NCI-H1930 (cell line): Measurements from ENCODE around the gene SYT1.
"Not testable (repeated sequence)": the region's sequence is repeated elsewhere in the genome, so short reads cannot be mapped to it uniquely, and the experiment has no call there.

Experiments
- DNase-seq, 2 experiments: peaks; one replicate each; lab custom pipeline; 2025; lab: John Stamatoyannopoulos, UW

The SYT1 gene

DNA sequence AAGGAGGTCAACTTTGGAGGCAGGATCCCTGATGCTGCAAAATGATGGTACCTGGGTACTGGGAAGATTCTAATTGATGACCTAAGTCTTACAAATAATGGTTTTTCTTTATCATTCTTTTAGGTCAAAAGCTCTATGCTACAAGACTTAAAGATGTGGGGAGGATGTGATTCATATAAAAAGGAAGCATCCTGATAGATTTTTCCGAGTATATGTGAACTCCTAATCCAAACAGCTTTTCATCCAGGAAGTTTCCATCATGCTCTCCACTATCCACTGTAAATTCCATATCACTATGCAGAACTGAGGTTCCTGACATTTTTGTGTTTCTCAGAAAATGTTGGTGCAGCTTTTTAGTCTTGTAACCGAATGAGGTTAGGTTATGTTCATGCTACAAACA lies 533.0 kb downstream of the SYT1 start:
- DNase-seq = no peak

GRCh38 chr12:79400481-79400880 lies 535.9 kb downstream of the SYT1 start:
- peak in 1 of 2 experiments; percentile 42 for DNase-seq

DNA sequence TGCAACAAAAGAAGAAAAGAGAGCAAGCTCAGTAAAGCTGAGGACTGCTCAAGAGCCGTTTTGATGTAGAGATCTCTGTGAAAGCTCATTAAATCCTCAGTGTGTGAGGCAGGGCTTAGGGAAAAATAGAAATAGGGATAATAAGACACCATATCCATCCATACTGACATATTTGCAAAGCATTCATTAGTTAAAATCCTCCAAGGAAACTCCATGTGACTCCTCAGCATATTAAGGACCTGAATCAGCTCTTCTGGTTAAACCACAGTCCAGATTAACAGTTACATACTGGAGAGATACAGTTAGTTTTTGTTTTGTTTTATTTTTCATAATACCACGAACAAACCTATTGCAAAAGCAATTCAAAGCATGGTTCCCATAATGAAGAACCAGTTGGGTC lies 538.0 kb downstream of the SYT1 start:
- DNase-seq = no peak

GRCh38 chr12:79406993-79407392 lies 542.4 kb downstream of the SYT1 start:
- DNase-seq = no peak

- peak in 1 of 2 experiments; percentile 17 for DNase-seq
Observed at GRCh38 chr12:79407671-79408622, 543.4 kb downstream of the SYT1 start.

DNA sequence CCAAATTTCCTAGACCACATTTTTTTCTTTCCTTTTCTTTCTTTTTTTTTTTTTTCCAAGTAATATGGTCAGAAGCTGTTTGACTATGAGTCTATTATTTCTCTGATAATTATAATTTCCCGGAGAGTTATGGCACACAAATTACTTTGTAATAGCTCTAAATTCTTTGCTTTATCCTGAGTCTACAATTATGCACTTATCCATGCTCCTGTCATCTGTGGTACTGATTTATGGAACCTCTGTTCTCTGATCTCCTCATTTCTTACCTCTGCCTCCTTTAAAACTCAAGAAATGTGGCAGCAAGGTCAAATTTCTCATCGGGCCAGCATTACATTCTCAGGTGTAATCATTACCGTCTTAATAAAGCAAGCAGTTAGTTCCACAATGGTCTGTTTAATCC lies 544.1 kb downstream of the SYT1 start:
- DNase-seq = no peak

DNA sequence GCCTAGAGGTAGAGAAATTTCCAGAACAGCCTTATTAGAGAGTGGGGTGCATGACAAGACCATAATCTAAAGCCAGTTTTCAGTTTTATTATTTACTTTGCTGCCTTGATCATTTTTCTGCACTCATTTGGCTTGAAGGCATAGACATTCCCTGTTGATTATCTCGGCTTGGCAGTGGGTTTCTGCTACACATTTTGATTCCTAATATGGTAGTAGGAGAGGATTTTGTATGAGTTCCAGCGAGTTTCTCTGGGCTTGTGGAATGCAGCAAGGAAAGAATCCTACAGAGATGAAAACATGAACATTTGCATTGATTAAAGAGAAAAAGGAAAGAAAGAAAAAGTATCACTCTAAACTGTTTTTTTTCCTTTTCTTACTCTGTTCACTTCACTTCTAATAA lies 545.0 kb downstream of the SYT1 start:
- DNase-seq = no peak

DNA sequence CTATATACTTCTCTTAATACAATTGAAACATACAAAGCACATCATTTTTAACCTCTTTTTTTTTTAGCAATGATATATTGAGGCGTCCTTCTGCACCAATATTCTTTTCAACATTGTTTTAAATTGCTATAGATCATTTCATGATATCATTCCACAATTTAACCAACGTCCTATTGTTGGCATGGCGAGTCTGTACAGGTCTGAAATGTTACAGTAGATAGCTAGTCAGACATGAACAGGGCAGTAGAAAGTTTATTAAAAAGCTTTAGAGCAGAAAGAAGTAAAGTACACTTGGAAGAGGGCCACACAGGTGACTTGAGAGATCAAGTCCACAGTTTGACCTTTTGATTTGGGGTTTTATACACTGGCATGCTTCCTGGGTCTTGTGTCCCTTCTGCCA lies 547.2 kb downstream of the SYT1 start:
- DNase-seq = no peak

- DNase-seq = no peak
Observed at GRCh38 chr12:79413796-79414195, 549.2 kb downstream of the SYT1 start.

- DNase-seq = no peak
Observed at GRCh38 chr12:79414252-79414651, 549.7 kb downstream of the SYT1 start.

DNA sequence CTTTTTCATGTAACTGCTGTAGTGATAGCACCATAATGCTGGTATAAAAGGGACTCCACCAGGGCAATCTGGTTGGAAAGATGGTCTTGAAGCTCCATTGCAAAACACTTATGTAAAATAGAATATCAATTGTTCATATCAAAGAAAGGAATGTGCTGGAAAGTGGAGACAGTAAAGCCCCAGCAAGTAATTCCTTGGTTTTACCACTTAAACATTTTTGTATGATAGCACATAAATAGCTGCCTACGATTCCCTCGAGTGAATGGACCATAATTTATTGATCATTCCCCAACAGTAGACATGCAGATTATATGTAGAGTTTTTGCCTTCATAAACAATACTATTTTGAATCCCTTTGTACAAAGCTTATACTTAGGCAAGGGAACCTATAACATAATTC lies 550.7 kb downstream of the SYT1 start:
- DNase-seq = no peak

DNA sequence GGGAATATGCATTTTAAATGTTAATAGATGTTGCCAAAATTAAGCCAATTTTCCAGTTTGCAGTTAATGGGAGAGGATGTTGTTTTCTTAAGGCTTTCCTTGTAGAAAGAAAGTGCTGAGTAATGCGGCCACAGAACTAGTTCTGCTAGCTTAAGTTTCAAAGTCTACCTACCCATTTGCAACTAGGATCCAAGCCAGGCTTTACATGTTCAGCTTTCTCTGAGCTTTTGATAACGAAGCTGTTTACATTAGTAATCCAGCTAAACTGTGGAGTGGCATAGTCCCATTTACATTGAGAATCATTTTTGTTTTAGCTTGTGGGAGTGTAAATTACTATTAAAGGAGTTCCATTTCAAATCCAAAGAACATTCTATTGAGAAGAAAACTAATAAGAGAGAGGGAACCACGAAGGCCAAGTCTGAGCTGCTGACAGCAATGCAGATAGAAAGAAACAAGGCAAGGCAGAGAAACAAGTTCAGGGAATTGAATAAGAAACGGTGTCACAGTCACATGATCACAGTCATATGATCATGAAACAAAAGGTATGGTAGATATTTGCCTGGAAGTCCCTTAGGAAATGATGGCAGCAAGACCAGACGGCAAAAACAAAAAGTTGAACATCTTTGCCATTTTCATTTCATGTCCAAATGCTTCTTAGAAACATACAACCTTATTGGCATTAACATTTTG lies 551.3 kb downstream of the SYT1 start:
- DNase-seq = no peak

GRCh38 chr12:79420146-79420618 lies 555.6 kb downstream of the SYT1 start:
- DNase-seq = no peak

DNA sequence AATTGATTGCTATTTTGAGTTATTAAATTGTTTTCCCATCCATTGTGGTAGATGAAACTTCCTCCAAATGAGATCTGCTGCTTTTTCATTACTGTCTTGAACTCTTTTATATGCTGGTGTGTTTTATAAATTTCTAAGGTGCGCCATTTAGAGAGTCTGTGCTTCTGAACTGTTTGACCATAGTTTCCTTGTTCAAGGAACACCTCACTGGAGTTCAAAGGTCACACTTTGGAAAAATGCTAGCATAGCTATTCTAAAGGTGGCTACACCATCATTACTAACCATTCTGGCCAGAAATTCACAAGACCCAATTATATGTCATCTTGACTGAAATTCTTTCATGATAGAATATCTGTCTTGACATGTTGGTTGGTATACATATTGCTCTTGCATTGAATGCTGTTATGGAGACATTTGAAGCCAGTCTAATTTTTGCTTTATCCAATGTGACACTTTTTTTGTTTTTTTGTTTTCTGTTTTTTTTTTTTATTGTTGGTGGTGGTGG lies 556.7 kb downstream of the SYT1 start:
- DNase-seq = no peak

DNA sequence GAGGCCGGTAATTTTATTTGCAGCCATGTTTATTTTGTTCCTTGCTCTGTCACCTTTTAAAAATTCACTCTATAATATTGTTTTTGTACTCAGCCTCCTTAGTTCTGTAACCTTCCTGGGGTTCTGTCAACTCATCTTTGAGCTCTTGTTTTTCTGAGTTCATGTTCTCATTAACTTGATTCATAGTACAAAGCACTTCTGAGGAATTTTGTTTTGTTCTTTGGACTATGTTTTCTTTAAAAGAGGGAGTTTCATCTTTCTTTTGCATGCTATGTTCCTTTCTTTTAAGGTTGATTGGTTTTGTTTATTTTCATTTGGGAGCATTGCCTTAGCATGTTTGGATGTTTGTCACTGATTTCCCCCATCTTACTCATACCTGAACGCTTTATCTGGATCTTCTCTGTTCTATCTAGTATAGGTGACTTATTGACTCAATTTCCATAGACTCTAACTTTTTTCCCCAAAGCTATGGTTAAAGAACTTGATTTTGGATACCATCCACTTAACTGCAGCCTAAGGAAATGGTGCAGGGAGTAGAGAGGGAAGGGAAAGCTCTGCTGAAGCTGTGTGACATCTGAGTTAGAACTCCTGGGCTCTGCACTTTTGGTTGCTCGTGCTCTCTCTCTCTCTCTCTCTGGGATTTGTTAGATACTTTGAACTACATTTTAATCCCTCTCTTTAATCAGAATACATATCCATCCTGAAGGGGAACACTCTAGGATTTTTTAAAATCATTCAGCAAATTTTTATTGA lies 557.7 kb downstream of the SYT1 start:
- DNase-seq = no peak

DNA sequence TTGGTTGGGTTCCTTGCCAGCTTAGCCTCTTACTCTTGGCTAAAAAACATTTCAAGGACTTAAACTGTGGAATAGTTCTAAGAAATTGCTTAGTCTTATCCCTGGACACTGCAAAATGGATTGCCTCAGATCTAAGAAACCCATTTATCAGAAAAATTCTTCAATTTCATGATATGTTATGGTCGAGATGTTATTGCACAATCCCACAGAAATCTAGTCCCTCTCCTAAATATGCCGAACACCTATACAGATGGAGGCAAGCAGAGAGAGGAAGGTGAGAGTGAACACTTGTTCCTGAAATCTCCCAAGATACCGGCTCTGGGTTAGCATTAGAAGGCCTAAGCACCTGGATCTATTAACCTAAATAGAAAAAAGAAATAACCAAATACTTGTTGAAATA lies 559.0 kb downstream of the SYT1 start:
- no peak for DNase-seq

DNA sequence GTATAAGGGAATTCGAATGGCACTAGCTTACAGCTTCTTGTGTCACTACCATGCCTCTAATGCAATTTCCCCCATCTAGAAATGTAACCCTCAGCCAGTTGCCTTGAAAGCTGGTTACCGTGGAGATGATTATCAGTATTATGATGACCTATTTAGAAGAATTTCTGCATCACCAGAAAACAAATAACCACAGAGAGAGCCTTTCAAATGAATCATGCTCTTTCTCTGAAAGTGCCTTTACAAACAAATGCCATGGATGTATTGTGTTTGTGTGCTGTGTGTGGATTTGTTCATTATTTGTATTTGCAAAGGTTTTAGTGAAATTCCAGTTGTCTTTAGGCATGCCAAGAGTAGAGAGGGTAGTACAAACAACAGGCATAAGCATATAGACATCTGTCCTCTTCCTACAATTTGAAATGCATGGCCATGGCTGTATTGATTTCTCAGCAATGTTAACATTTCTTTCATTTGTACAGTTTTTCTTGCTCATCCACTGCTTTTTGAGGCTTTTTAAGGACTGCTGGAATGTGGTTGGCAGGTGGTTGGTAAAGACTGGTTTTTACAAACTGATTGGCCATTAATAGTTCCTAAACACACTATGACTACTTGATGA lies 559.6 kb downstream of the SYT1 start:
- no peak for DNase-seq

GRCh38 chr12:79426121-79426520 lies 561.5 kb downstream of the SYT1 start:
- no peak for DNase-seq

DNA sequence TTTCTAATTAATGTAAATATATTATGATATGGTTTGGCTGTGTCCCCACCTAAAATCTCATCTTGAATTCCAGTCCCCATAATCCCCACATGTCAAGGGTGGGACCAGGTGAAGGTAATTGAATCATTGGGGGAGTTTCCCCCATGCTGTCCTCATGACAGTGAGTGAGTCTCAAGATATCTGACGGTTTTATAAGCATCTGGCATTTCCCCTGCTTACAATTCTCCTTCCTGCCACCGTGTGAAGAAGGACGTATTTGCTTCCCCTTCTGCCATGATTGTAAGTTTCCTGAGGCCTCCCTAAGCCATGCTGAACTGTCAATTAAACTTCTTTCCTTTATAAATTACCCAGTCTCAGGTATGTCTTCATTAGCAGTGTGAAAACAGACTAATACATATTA lies 562.2 kb downstream of the SYT1 start:
- not testable (repeated sequence) for DNase-seq

DNA sequence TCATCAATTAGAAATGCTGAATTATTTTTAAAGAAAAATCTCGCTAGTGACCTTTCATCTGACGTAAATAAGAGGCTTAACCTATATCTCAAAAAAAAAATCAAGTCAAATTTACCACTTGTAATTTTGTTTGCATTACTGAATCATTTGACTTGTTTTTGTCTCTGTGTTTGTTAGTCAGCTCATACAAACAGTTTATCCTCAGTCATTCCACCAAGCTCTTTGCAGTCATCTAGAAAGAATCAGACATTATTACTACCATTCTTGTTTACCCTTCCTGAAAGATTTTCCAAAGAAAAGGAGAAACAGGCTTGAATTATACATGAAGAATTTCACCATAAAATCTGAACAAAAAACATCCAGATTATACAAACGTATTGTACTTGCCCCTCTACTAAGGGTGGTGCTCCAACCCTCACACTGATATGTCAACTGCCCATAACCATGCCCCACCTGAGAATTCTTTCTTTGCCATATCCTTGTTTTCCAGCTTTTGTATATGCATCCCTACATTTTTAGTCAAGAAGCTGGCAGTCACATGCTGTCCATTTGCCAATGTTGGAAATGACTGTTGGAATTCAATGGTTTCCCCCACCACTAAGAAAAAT lies 569.0 kb downstream of the SYT1 start:
- DNase-seq = no peak

DNA sequence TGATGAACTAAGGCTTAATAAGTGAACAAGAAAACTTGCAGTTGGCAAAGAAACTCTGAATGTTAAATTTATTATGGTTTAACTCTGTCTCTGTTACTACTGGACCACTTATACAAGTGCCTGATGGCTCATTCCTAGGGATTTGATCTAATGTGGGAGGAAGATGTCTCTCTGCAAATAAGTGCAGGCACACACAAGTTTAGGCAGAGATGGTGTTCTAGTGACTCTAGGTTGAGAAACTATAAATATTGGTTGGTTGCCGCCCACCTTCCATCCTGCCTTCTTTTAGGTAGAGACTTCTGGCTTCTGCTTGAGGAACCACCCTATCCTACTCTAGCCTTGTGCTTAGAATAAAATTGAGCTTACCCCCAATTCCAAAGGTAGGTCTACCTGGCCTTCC lies 570.0 kb downstream of the SYT1 start:
- no peak for DNase-seq
